Measurements from ENCODE around the gene COA1.

DNA sequence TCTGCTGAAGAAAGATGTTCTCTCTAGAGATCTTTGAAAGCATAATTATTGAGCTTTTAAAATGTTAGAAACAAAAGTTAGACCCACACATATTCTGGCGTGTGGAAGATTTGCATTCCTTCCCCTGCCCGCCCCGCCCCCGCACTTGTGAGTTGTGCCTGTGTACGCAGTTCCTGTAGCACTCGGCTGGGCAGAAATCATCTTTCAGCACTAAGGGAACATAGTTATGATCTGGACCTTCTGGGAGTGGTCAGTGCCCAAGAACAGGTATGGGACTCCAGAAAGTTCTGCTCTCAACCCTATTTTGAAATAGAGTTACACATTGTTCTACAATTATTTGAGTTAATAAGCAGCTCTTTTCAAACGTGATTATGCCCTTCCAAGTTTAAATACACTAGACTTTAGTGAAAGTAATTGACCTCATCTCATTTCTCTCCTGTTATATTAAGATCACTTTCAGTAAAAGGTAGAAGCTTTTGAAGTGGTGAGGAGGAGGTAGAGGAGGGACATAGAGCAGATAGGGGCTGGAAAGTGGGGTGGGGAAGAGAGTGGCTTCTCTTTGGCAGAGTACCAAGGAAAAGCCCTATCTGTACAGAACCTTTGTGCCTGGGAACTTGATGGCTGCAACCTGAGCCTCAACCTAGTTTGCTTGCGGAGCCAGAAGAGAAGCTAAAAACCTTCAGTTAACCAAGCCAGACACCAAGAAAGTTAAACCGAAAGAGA is 34.9 kb upstream of the COA1 start:
- TF ChIP-seq CTCF (IDR thresholded peaks at IDR 0.05): no peak
- no peak for TF ChIP-seq EZH2 (IDR thresholded peaks at IDR 0.05; ENCODE audit: borderline replicate concordance, insufficient read depth, low read depth, low read length, poor library complexity, severe bottlenecking)
